Esophagus muscularis mucosa (tissue), 4 donors: ENCODE results near the gene UCP2. TPM values are rescaled to one million over a fixed set of nuclear protein-coding genes. Genes with fewer than 3 reads are reported as not detected.

Experiments
- DNase-seq: peaks from one replicate; pipeline ENCODE4 v3.0.0-alpha.2; 2017; ENCODE audit errors: extremely low spot score
- H3K27ac ChIP-seq, 4 donors: fragments of 200-600 bp; sonication (generic); replicated peaks in 1 of 4; 1 replicate in 3 of 4; 2 replicates in 1 of 4; pipeline ENCODE4 v1.5.1; 2016 to 2019; ENCODE audit warnings: mild to moderate bottlenecking in 1 of 4
- H3K27me3 ChIP-seq, 4 donors: fragments of 200-600 bp; sonication (generic); one replicate each; pipeline versions ENCODE4 v1.5.1 to v1.6.0; 2016 to 2019
- H3K36me3 ChIP-seq, 4 donors: fragments of 200-600 bp; sonication (generic); one replicate each; pipeline ENCODE4 v1.5.1; 2016 to 2019
- H3K4me1 ChIP-seq, 4 donors: fragments of 200-600 bp; sonication (generic); one replicate each; pipeline ENCODE4 v1.5.1; 2016 to 2019
- H3K4me3 ChIP-seq, 4 donors: fragments of 200-600 bp; sonication (generic); 1 replicate in 2 of 4; 2 replicates in 2 of 4; pipeline ENCODE4 v1.5.1; 2016 to 2019; ENCODE audit warnings: mild to moderate bottlenecking in 4 of 4, moderate library complexity in 1 of 4
- H3K9me3 ChIP-seq, 4 donors: fragments of 200-600 bp; sonication (generic); 1 replicate in 3 of 4; 2 replicates in 1 of 4; pipeline ENCODE4 v1.5.1; 2016 to 2019
- CTCF ChIP-seq, 3 experiments: fragments of 200-600 bp in 2 of 3; fragments of 450-650 bp in 1 of 3; sonication (generic) in 2 of 3; IDR thresholded peaks; one replicate each; pipeline ENCODE4 v1.5.1; 2017 to 2019; ENCODE audit warnings: antibody characterized with exemption in 3 of 3, mild to moderate bottlenecking in 2 of 3, moderate library complexity in 1 of 3
- EP300 ChIP-seq: sonication (generic); formaldehyde crosslinking; IDR thresholded peaks from one replicate; pipeline ENCODE4 v1.6.1; 2017; ENCODE audit warnings: antibody characterized with exemption
- POLR2A ChIP-seq: fragments of 450-650 bp; IDR thresholded peaks from one replicate; pipeline ENCODE4 v1.6.1; 2017; ENCODE audit warnings: antibody characterized with exemption, moderate library complexity, mild to moderate bottlenecking, low read depth
- POLR2AphosphoS5 ChIP-seq, 2 donors: sonication (generic); formaldehyde crosslinking; IDR thresholded peaks; one replicate each; pipeline ENCODE4 v1.6.1; 2017; ENCODE audit warnings: antibody characterized with exemption in 2 of 2
- WGBS: methylation state at CpG from one replicate; pipeline ENCODE4 v1.1.5; 2018; 5-methylcytosine and 5-hydroxymethylcytosine counted together
- intact Hi-C: fragments of 100-400 bp; cut with DNase I; formaldehyde crosslinking; loops from one replicate; pipeline ENCODE4 v1.15.1; 2023
- total RNA-seq, 4 donors: library from RNA; depleted of rRNA; stranded (reverse); fragments of >200 nt; gene quantifications; one replicate each; pipeline versions ENCODE4 v1.1.0 to v1.2.1, GENCODE V29; 2016

The UCP2 gene
- total RNA-seq, 4 donors from 2014 or later = 22.4 to 43.6 (median 30.9) TPM

- WGBS = 100% methylated on average over 3 of the region's 3 CpGs
- H3K36me3 ChIP-seq = peaks cover 6 to 45% (median 40%) of the 10 kb centered on the region in 4 donors
- peaks cover 14 to 27% (median 15%) of the 10 kb centered on the region in 4 donors for H3K4me1 ChIP-seq
- no peaks in the 10 kb centered on the region for H3K9me3 ChIP-seq
- H3K4me3 ChIP-seq = no peak overlapping the region
- TF ChIP-seq POLR2AphosphoS5 (IDR thresholded peaks at IDR 0.05) = no peak
- no peak for TF ChIP-seq POLR2A
- no peak for TF ChIP-seq EP300
- no peak for TF ChIP-seq CTCF (IDR thresholded peaks at IDR 0.05)
- DNase-seq = no peak
- H3K27ac ChIP-seq = no peak overlapping the region
- intact Hi-C loops = no loop called here
- H3K27me3 ChIP-seq = no peaks in the 10 kb centered on the region
Measured at GRCh38 chr11:73978576-73979086, 4.0 kb downstream of the UCP2 start.

GRCh38 chr11:73977856-73978519 is 4.7 kb downstream of the UCP2 start:
- 97% methylated on average over 18 of the region's 18 CpGs for WGBS
- Histone ChIP-seq H3K27ac (no peak overlapping the region), H3K27me3 (no peaks in the 10 kb centered on the region), H3K4me1 (peaks cover 10 to 29% (median 15%) of the 10 kb centered on the region in 4 donors), H3K9me3 (no peaks in the 10 kb centered on the region), H3K36me3 (peaks cover 6 to 45% (median 40%) of the 10 kb centered on the region in 4 donors), H3K4me3 (no peak overlapping the region)
- no peak for DNase-seq
- no peak for TF ChIP-seq EP300
- TF ChIP-seq POLR2AphosphoS5 (IDR thresholded peaks at IDR 0.05) = no peak
- TF ChIP-seq CTCF (IDR thresholded peaks at IDR 0.05) = no peak
- TF ChIP-seq POLR2A = no peak
- intact Hi-C loops = no loop called here

GRCh38 chr11:73976451-73977151 is 6.0 kb downstream of the UCP2 start:
- Histone ChIP-seq H3K27ac (no peak overlapping the region), H3K4me3 (no peak overlapping the region), H3K4me1 (peaks cover 0 to 19% (median 6%) of the 10 kb centered on the region in 4 donors), H3K36me3 (peaks cover 6 to 45% (median 40%) of the 10 kb centered on the region in 4 donors), H3K27me3 (no peaks in the 10 kb centered on the region), H3K9me3 (no peaks in the 10 kb centered on the region)
- intact Hi-C loops = no loop called here
- no peak for DNase-seq
- WGBS = 94% methylated on average over 7 of the region's 14 CpGs
- TF ChIP-seq EP300 (no peak), POLR2A (no peak), CTCF (IDR thresholded peaks at IDR 0.05) (no peak), POLR2AphosphoS5 (IDR thresholded peaks at IDR 0.05) (no peak)

GRCh38 chr11:73975479-73975757 is 7.2 kb downstream of the UCP2 start:
- Histone ChIP-seq H3K4me3 (no peak overlapping the region), H3K9me3 (no peaks in the 10 kb centered on the region), H3K4me1 (peaks cover 0 to 19% (median 6%) of the 10 kb centered on the region in 4 donors), H3K36me3 (peaks cover 6 to 45% (median 40%) of the 10 kb centered on the region in 4 donors), H3K27me3 (no peaks in the 10 kb centered on the region), H3K27ac (no peak overlapping the region)
- TF ChIP-seq EP300 (no peak), CTCF (IDR thresholded peaks at IDR 0.05) (no peak), POLR2AphosphoS5 (IDR thresholded peaks at IDR 0.05) (no peak), POLR2A (no peak)
- WGBS = 97% methylated on average over 6 of the region's 6 CpGs
- no peak for DNase-seq
- intact Hi-C loops = no loop called here
